PC-9 (cell line): Measurements from ENCODE around the gene VANGL2.

Source experiments
- EZH2 ChIP-seq: fragments of 200-600 bp; sonication (generic); IDR thresholded peaks from 2 replicates; pipeline ENCODE4 v1.8.0; 2017; ENCODE audit warnings: antibody characterized with exemption, low read depth
- TF ChIP-seq, protein P1 (sequence below): fragments of 200-600 bp; sonication (generic); conservative IDR thresholded peaks from 2 replicates; pipeline ENCODE4 v1.6.1; 2017; ENCODE audit warnings: mixed run types, antibody characterized with exemption, mild to moderate bottlenecking, moderate library complexity

DNA sequence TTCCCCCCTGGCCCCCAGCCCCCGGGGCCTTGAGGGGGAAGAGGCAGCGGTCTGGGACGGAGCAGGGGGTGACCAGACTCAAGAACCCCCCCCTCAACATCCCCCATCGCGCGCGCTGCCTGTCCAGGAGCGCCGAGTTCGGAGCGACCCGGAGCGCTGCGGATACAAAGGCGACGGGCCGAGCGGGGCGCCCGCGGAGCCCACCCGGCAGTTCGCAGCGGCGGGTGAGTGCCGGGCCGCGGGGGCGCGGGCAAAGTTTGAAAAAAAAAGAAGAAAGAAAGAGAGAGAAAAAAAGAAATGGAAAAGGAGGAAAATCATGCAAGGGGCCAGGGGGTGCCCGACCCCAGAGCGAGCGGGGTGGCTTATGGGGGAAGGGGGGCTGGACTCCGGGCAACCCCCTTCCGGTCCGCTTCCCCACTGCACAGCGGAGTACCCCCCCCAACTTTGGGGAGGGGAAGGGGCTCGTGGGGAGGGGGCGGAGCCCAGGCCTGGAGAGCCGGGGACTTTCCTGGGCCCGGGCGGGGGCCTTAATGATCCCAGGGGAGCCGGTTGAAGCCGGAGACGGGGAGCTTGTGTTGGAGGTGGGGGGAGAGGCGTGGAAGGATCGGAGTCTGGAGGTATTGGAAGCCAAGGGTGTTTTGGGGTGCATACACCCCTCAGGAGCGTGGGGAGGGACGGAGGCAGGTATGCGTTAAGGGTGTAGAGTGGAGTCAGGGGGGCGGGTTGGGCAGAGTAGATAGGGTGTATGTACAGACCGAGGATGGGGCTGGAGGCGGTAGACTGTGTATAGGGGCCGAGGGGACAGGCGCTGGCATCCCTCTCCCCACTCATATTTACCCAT, 502 bp downstream of the VANGL2 start:
- TF ChIP-seq, protein P1, sequence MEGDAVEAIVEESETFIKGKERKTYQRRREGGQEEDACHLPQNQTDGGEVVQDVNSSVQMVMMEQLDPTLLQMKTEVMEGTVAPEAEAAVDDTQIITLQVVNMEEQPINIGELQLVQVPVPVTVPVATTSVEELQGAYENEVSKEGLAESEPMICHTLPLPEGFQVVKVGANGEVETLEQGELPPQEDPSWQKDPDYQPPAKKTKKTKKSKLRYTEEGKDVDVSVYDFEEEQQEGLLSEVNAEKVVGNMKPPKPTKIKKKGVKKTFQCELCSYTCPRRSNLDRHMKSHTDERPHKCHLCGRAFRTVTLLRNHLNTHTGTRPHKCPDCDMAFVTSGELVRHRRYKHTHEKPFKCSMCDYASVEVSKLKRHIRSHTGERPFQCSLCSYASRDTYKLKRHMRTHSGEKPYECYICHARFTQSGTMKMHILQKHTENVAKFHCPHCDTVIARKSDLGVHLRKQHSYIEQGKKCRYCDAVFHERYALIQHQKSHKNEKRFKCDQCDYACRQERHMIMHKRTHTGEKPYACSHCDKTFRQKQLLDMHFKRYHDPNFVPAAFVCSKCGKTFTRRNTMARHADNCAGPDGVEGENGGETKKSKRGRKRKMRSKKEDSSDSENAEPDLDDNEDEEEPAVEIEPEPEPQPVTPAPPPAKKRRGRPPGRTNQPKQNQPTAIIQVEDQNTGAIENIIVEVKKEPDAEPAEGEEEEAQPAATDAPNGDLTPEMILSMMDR, result no peak
- no peak for TF ChIP-seq EZH2
